ENCODE data around the gene C2orf49. TPM values are rescaled to one million over a fixed set of nuclear protein-coding genes. Genes with fewer than 3 reads are reported as not detected.

Gene C2orf49
- 12.7 and 20.5 TPM in 2 replicates for total RNA-seq

GRCh38 chr2:105337122-105338019 is at the start of gene C2orf49:
Gene C2orf49, plus strand, starts transcription at chr2:105337540. Its CDS starts 48 bp downstream, at chr2:105337588.
- DNase-seq (ENCODE audit: low read depth, low spot score): peak; percentile 47

GRCh38 chr2:105287692-105288091 is 49.6 kb upstream of the C2orf49 start:
- DNase-seq (ENCODE audit: low read depth, low spot score): peak; percentile 11

GRCh38 chr2:105288133-105288532 is 49.2 kb upstream of the C2orf49 start:
- DNase-seq (ENCODE audit: low read depth, low spot score): no peak

GRCh38 chr2:105290981-105291660 is 46.2 kb upstream of the C2orf49 start:
- no peak for DNase-seq (ENCODE audit: low read depth, low spot score)

- no peak for DNase-seq (ENCODE audit: low read depth, low spot score)
Observed at GRCh38 chr2:105291981-105292380, 45.4 kb upstream of the C2orf49 start.

GRCh38 chr2:105294046-105294445 is 43.3 kb upstream of the C2orf49 start:
- DNase-seq (ENCODE audit: low read depth, low spot score): no peak

GRCh38 chr2:105294844-105295481 is 42.4 kb upstream of the C2orf49 start:
- peak; percentile 20 for DNase-seq (ENCODE audit: low read depth, low spot score)

- no peak for DNase-seq (ENCODE audit: low read depth, low spot score)
Observed at GRCh38 chr2:105296017-105296611, 41.2 kb upstream of the C2orf49 start.

- DNase-seq (ENCODE audit: low read depth, low spot score): no peak
Observed at GRCh38 chr2:105297216-105297615, 40.1 kb upstream of the C2orf49 start.

GRCh38 chr2:105298017-105298416 is 39.3 kb upstream of the C2orf49 start:
- no peak for DNase-seq (ENCODE audit: low read depth, low spot score)

GRCh38 chr2:105299290-105299689 is 38.0 kb upstream of the C2orf49 start:
- DNase-seq (ENCODE audit: low read depth, low spot score): no peak

- DNase-seq (ENCODE audit: low read depth, low spot score): no peak
Observed at GRCh38 chr2:105301646-105302045, 35.7 kb upstream of the C2orf49 start.

GRCh38 chr2:105307146-105307545 is 30.2 kb upstream of the C2orf49 start:
- DNase-seq (ENCODE audit: low read depth, low spot score): no peak

GRCh38 chr2:105307550-105307949 is 29.8 kb upstream of the C2orf49 start:
- DNase-seq (ENCODE audit: low read depth, low spot score): no peak

- DNase-seq (ENCODE audit: low read depth, low spot score): no peak
Observed at GRCh38 chr2:105307962-105308361, 29.4 kb upstream of the C2orf49 start.

- no peak for DNase-seq (ENCODE audit: low read depth, low spot score)
Observed at GRCh38 chr2:105308382-105309146, 28.8 kb upstream of the C2orf49 start.

GRCh38 chr2:105309147-105309545 is 28.2 kb upstream of the C2orf49 start:
- no peak for DNase-seq (ENCODE audit: low read depth, low spot score)

GRCh38 chr2:105313877-105314276 is 23.5 kb upstream of the C2orf49 start:
- no peak for DNase-seq (ENCODE audit: low read depth, low spot score)

GRCh38 chr2:105315314-105315713 is 22.0 kb upstream of the C2orf49 start:
- DNase-seq (ENCODE audit: low read depth, low spot score): no peak

GRCh38 chr2:105317937-105318336 is 19.4 kb upstream of the C2orf49 start:
- peak; percentile 10 for DNase-seq (ENCODE audit: low read depth, low spot score)

GRCh38 chr2:105320651-105321215 is 16.6 kb upstream of the C2orf49 start:
- no peak for DNase-seq (ENCODE audit: low read depth, low spot score)
